H1 (cell line): Measurements from ENCODE around the gene NAP1L5. TPM values are rescaled to one million over a fixed set of nuclear protein-coding genes. Genes with fewer than 3 reads are reported as not detected.

Source experiments
- CTCF ChIA-PET: fragments of 300-600 bp; sonication (Branson Sonifier 250); formaldehyde crosslinking; loops from one replicate; lab custom pipeline; 2021; ENCODE audit not compliant: partially characterized antibody; lab: Charles Lee
- POLR2A ChIA-PET: fragments of 300-600 bp; sonication (Branson Sonifier 250); formaldehyde crosslinking; loops from one replicate; lab custom pipeline; 2021; ENCODE audit warnings: inconsistent platforms; ENCODE audit not compliant: partially characterized antibody; lab: Charles Lee
- DNase-seq, 2 experiments: peaks; one replicate each; pipeline versions ENCODE4 v3.0.0 to v3.0.0-alpha.2; 2010 to 2022; ENCODE audit warnings: low spot score in 2 of 2, low read depth in 1 of 2, mixed read lengths in 1 of 2
- FAIRE-seq: peaks from 2 replicates; lab custom pipeline; 2011; peaks lifted over from hg19 to GRCh38; lab: Jason Lieb, UNC
- H2AFZ ChIP-seq: 2 replicates; pipeline ENCODE4 v1.8.1; 2012; ENCODE audit warnings: low read length, inconsistent platforms
- H2AK5ac ChIP-seq: 2 replicates; pipeline ENCODE4 v1.6.1; 2013; ENCODE audit warnings: low read depth, low read length
- H2BK120ac ChIP-seq: replicated peaks from 2 replicates; pipeline ENCODE3; 2013; ENCODE audit warnings: low read depth, low read length, inconsistent platforms
- H2BK12ac ChIP-seq: 2 replicates; pipeline ENCODE4 v1.6.1; 2013; ENCODE audit warnings: low read depth, low read length
- H2BK15ac ChIP-seq: 2 replicates; pipeline ENCODE4 v1.6.1; 2013; ENCODE audit warnings: low read length
- H2BK20ac ChIP-seq: 2 replicates; pipeline ENCODE4 v1.6.1; 2013; ENCODE audit warnings: low read length
- H2BK5ac ChIP-seq: 2 replicates; pipeline ENCODE4 v1.6.1; 2013; ENCODE audit warnings: low read depth, low read length
- H3K14ac ChIP-seq: 2 replicates; pipeline ENCODE4 v1.6.1; 2013; ENCODE audit warnings: inconsistent platforms; ENCODE audit not compliant: insufficient read length
- H3K18ac ChIP-seq: 2 replicates; pipeline ENCODE4 v1.6.1; 2013; ENCODE audit warnings: low read length; ENCODE audit errors: extremely low read depth
- H3K23ac ChIP-seq: 2 replicates; pipeline ENCODE4 v1.6.1; 2013; ENCODE audit warnings: inconsistent platforms; ENCODE audit not compliant: insufficient read length
- H3K23me2 ChIP-seq: 2 replicates; pipeline ENCODE4 v1.6.1; 2013; ENCODE audit warnings: low read depth, low read length
- H3K27ac ChIP-seq: 2 replicates; pipeline ENCODE4 v1.6.1; 2011; ENCODE audit warnings: low read depth, low read length, inconsistent platforms
- H3K27me3 ChIP-seq, 4 experiments: replicated peaks in 1 of 4; 1 replicate in 1 of 4; 2 replicates in 3 of 4; pipeline versions ENCODE4 v1.6.1 to v1.8.1; 2011 to 2013; ENCODE audit warnings: low read length in 3 of 4, mild to moderate bottlenecking in 3 of 4, inconsistent platforms in 2 of 4, mixed read lengths in 2 of 4, moderate library complexity in 1 of 4; ENCODE audit not compliant: control insufficient read depth in 3 of 4, insufficient read depth in 3 of 4; ENCODE audit errors: extremely low read depth in 1 of 4
- H3K36me3 ChIP-seq, 4 experiments: 2 replicates each; pipeline versions ENCODE4 v1.6.1 to v1.8.1; 2011 to 2013; ENCODE audit warnings: mild to moderate bottlenecking in 4 of 4, low read length in 3 of 4, moderate library complexity in 2 of 4, control low read depth in 1 of 4, inconsistent platforms in 1 of 4; ENCODE audit not compliant: insufficient read depth in 4 of 4, control insufficient read depth in 2 of 4
- H3K4ac ChIP-seq: replicated peaks from 2 replicates; pipeline ENCODE3; 2013; ENCODE audit warnings: low read length, low read depth, mixed read lengths, inconsistent platforms; ENCODE audit not compliant: insufficient read length
- H3K4me1 ChIP-seq, 4 experiments: replicated peaks in 1 of 4; 1 replicate in 1 of 4; 2 replicates in 3 of 4; pipeline versions ENCODE4 v1.6.1 to v1.8.1; 2011 to 2013; ENCODE audit warnings: low read length in 3 of 4, inconsistent platforms in 2 of 4, mixed read lengths in 1 of 4; ENCODE audit not compliant: insufficient read depth in 4 of 4, control insufficient read depth in 3 of 4
- H3K4me2 ChIP-seq, 2 experiments: 2 replicates each; pipeline versions ENCODE4 v1.6.1 to v1.8.1; 2011 to 2013; ENCODE audit warnings: low read depth in 2 of 2, low read length in 2 of 2, control low read depth in 1 of 2, inconsistent platforms in 1 of 2, mild to moderate bottlenecking in 1 of 2; ENCODE audit not compliant: insufficient read depth in 1 of 2
- H3K4me3 ChIP-seq, 4 experiments: fragments of 200-600, 300-600 bp in 1 of 4; sonication (generic), shearing (Covaris generic), sonication (Bioruptor Twin) in 1 of 4; 2 replicates each; pipeline versions ENCODE4 v1.5.1 to v1.8.1; 2011 to 2016; ENCODE audit warnings: low read length in 4 of 4, low read depth in 3 of 4, control low read depth in 2 of 4, inconsistent platforms in 2 of 4, mild to moderate bottlenecking in 2 of 4, mixed read lengths in 1 of 4, moderate library complexity in 1 of 4; ENCODE audit not compliant: insufficient read depth in 2 of 4; ENCODE audit errors: extremely low read depth in 1 of 4
- H3K56ac ChIP-seq: replicated peaks from 2 replicates; pipeline ENCODE3; 2013; ENCODE audit warnings: low read depth, mild to moderate bottlenecking, mixed read lengths, low read length, inconsistent platforms; ENCODE audit not compliant: insufficient read length
- H3K79me1 ChIP-seq: 2 replicates; pipeline ENCODE4 v1.6.1; 2013; ENCODE audit warnings: low read depth, low read length, control low read depth
- H3K79me2 ChIP-seq, 2 experiments: 2 replicates each; pipeline versions ENCODE4 v1.6.1 to v1.8.1; 2012 to 2013; ENCODE audit warnings: low read length in 2 of 2, mild to moderate bottlenecking in 2 of 2, inconsistent platforms in 1 of 2; ENCODE audit not compliant: insufficient read depth in 2 of 2, control insufficient read depth in 1 of 2
- H3K9ac ChIP-seq, 4 experiments: replicated peaks in 1 of 4; 1 replicate in 1 of 4; 2 replicates in 3 of 4; pipeline versions ENCODE4 v1.6.1 to v1.8.1; 2011 to 2013; ENCODE audit warnings: low read depth in 3 of 4, low read length in 3 of 4, control low read depth in 2 of 4, mild to moderate bottlenecking in 2 of 4, moderate library complexity in 2 of 4, inconsistent platforms in 1 of 4; ENCODE audit errors: extremely low read depth in 1 of 4
- H3K9me3 ChIP-seq, 2 experiments: 2 replicates each; pipeline versions ENCODE4 v1.6.1 to v1.8.1; 2012 to 2013; ENCODE audit warnings: mild to moderate bottlenecking in 2 of 2, moderate library complexity in 2 of 2, control low read depth in 1 of 2, inconsistent platforms in 1 of 2, low read depth in 1 of 2, low read length in 1 of 2, mixed read lengths in 1 of 2; ENCODE audit not compliant: insufficient read depth in 2 of 2
- H4K20me1 ChIP-seq, 2 experiments: replicated peaks in 1 of 2; 2 replicates each; pipeline versions ENCODE3 to v1.8.1; 2011 to 2013; ENCODE audit warnings: inconsistent platforms in 2 of 2, low read length in 2 of 2, mild to moderate bottlenecking in 1 of 2; ENCODE audit not compliant: insufficient read depth in 2 of 2, control insufficient read depth in 1 of 2
- H4K5ac ChIP-seq: 2 replicates; pipeline ENCODE4 v1.6.1; 2013; ENCODE audit warnings: low read length, low read depth, mixed read lengths, inconsistent platforms; ENCODE audit not compliant: insufficient read length
- H4K8ac ChIP-seq: 2 replicates; pipeline ENCODE4 v1.8.0; 2013; ENCODE audit warnings: mild to moderate bottlenecking, moderate library complexity, low read length, inconsistent platforms; ENCODE audit not compliant: insufficient read depth; ENCODE audit errors: extremely low read depth
- H4K91ac ChIP-seq: replicated peaks from 2 replicates; pipeline ENCODE3; 2013; ENCODE audit warnings: low read length, mixed read lengths, inconsistent platforms; ENCODE audit not compliant: insufficient read length
- ASH2L ChIP-seq: fragments of 200-600, 300-600 bp; sonication (generic); IDR thresholded peaks from one replicate; pipeline ENCODE4 v1.7.1; 2017; ENCODE audit warnings: low read length
- EZH2 ChIP-seq: fragments of 200-600 bp; sonication (generic); IDR thresholded peaks from 2 replicates; pipeline ENCODE4 v1.7.1; 2012; ENCODE audit warnings: low read depth, mild to moderate bottlenecking, moderate library complexity, low read length, inconsistent platforms; ENCODE audit not compliant: severe bottlenecking
- KDM4A ChIP-seq: IDR thresholded peaks from one replicate; pipeline ENCODE4 v1.7.1; 2012; ENCODE audit warnings: low read depth, mild to moderate bottlenecking, moderate library complexity, low read length, inconsistent platforms; ENCODE audit not compliant: severe bottlenecking
- NANOG ChIP-seq: IDR thresholded peaks from 2 replicates; pipeline ENCODE4 v1.6.1; 2011; ENCODE audit warnings: low read length, low read depth, mild to moderate bottlenecking, inconsistent platforms; ENCODE audit not compliant: insufficient read depth, poor library complexity, severe bottlenecking
- WGBS, 2 experiments: shearing (Covaris generic) in 1 of 2; methylation state at CpG; one replicate each; pipeline versions ENCODE4 v1.1.6 to v1.1.7; 2013 to 2015; ENCODE audit warnings: low lambda C conversion rate in 2 of 2, mixed read lengths in 2 of 2, inconsistent platforms in 1 of 2, low coverage in 1 of 2, missing lambda C conversion rate in 1 of 2; ENCODE audit not compliant: insufficient replicate concordance in 2 of 2, insufficient coverage in 1 of 2, insufficient read length in 1 of 2; ENCODE audit errors: extremely low coverage in 1 of 2, missing lambda C conversion rate in 1 of 2; 5-methylcytosine and 5-hydroxymethylcytosine counted together
- polyA plus RNA-seq, 7 experiments: library from polyadenylated mRNA; depleted of rRNA in 3 of 7; stranded (reverse) in 5 of 7; unstranded in 2 of 7; fragments of >200 nt in 5 of 7; fragments of 200-250 nt in 2 of 7; gene quantifications; 1 replicate in 5 of 7; 2 replicates in 1 of 7; 4 replicates in 1 of 7; pipeline versions ENCODE4 v1.2.1 to v1.2.3, GENCODE V29; 2011 to 2013; ENCODE audit warnings: missing spikeins in 2 of 7, mixed read lengths in 2 of 7
- total RNA-seq: library from RNA; stranded (reverse); fragmentation: NEBNext Ultra II Directional; extraction: Animal tissue kit (Norgen Biotek cat#: 25700); gene quantifications from 2 replicates; pipeline ENCODE4 v1.2.1, GENCODE V29; 2021

The NAP1L5 gene
- total and polyA plus RNA-seq, 2 of the 8 experiments (the other 6 are each of a cell fraction or from before 2014, with no cell fraction given) = 1.3 to 2.7 TPM

DNA sequence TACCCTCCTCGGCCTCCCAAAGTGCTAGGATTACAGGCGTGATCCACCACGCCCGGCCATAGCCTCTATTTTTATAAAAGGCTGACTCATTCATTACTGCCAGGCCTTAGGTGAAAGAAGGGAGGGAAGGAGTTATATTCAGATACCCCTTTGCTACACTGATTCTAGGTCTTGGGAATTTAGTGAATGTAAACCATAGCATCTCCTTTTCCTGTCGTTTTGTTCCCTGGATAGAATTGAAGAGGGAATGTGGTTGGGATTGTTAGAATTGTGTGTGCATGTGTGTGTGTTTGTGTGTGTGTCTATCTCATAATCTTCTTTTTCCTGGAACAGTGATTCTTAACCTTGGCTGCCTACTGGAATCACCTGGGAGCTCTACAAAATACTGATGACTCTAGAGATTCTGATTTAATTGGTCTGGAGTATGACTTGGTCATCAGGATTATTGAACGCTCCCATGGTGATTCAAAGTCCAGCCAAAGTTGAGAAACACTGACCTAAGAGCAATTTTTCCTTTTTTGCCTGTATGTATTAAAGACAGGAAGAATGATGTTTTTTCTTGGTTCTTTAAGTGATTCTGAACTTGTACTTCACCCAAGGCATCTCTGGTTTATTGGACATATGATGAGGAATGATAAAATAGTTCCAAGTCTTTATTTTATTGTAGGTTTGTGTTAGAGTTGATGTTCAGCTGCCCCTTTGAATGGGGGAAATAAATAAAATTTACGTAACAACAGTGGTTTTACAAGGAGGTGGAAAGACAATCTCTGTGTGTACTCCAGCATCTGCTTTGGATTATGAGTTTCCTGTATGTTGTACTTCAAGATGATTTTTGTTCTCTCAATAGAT lies 37.0 kb downstream of the NAP1L5 start:
- WGBS, 2 experiments = 86% methylated on average over 7 of the region's 7 CpGs; no CpG with 5 or more reads in 1 of the 2 experiments
- FAIRE-seq = no peak
- no peak overlapping the region for H4K5ac ChIP-seq
- H3K23me2 ChIP-seq = no peaks in the 10 kb centered on the region
- H3K79me2 ChIP-seq = no peaks in the 10 kb centered on the region
- no peak overlapping the region for H2BK12ac ChIP-seq
- H3K79me1 ChIP-seq = no peaks in the 10 kb centered on the region
- no peak overlapping the region for H3K4ac ChIP-seq
- H2AFZ ChIP-seq = no peak overlapping the region
- H2BK20ac ChIP-seq = no peak overlapping the region
- H4K20me1 ChIP-seq = no peaks in the 10 kb centered on the region
- H3K14ac ChIP-seq = no peak overlapping the region
- H3K9ac ChIP-seq = no peak overlapping the region
- H4K91ac ChIP-seq = no peak overlapping the region
- no peaks in the 10 kb centered on the region for H3K9me3 ChIP-seq
- no peak overlapping the region for H3K27ac ChIP-seq
- no peaks in the 10 kb centered on the region; a peak in 1 of 7 replicates for H3K4me1 ChIP-seq
- no peak overlapping the region for H2BK15ac ChIP-seq
- H3K4me3 ChIP-seq = no peak overlapping the region
- no peaks in the 10 kb centered on the region for H3K27me3 ChIP-seq
- H2BK120ac ChIP-seq = no peak overlapping the region
- H3K18ac ChIP-seq = no peak overlapping the region
- no peak overlapping the region for H2BK5ac ChIP-seq
- no peak overlapping the region for H3K4me2 ChIP-seq
- H3K56ac ChIP-seq = no peak overlapping the region
- DNase-seq = no peak
- H2AK5ac ChIP-seq = no peak overlapping the region
- no peaks in the 10 kb centered on the region for H3K36me3 ChIP-seq
- no peak overlapping the region for H3K23ac ChIP-seq
- ChIA-PET POLR2A (no interaction called here), CTCF (interaction anchor here (0.7 to 4.3 kb wide), 9 partner anchors 20 to 145 kb away, joined by 3 to 29 read pairs (median 3); no protein-coding TSS in a partner anchor)
- no peak for TF ChIP-seq KDM4A
- TF ChIP-seq EZH2 = no peak
- TF ChIP-seq ASH2L = no peak
- TF ChIP-seq NANOG = no peak
- H4K8ac ChIP-seq = no peak overlapping the region
